Heart right ventricle (tissue), 16 donors: ENCODE measurements around the gene UBE2J2. TPM values are rescaled to one million over a fixed set of nuclear protein-coding genes. Genes with fewer than 3 reads are reported as not detected.

Source experiments
- ATAC-seq, 8 donors: fragments of 200-7000 bp; cut with Tn5 transposase; one replicate each; pipeline ENCODE4 v1.9.1; 2020; ENCODE audit warnings: mild to moderate bottlenecking in 8 of 8, moderate library complexity in 8 of 8, moderate number of reproducible peaks in 1 of 8
- DNase-seq, 2 donors: peaks; one replicate each; pipeline ENCODE4 v3.0.0-alpha.2; 2020
- H3K27ac ChIP-seq, 10 donors: fragments of 200-600 bp; sonication (generic) in 2 of 10; one replicate each; pipeline versions ENCODE4 v1.5.0 to v1.8.0; 2020 to 2022; ENCODE audit warnings: mild to moderate bottlenecking in 3 of 10
- H3K27me3 ChIP-seq, 7 donors: fragments of 200-600 bp; one replicate each; pipeline ENCODE4 v1.8.0; 2021 to 2022; ENCODE audit warnings: mild to moderate bottlenecking in 2 of 7
- H3K36me3 ChIP-seq, 9 donors: fragments of 200-600 bp; sonication (generic) in 1 of 9; one replicate each; pipeline versions ENCODE4 v1.5.0 to v1.8.0; 2020 to 2022; ENCODE audit warnings: mild to moderate bottlenecking in 2 of 9
- H3K4me1 ChIP-seq, 9 donors: fragments of 200-600 bp; sonication (generic) in 1 of 9; one replicate each; pipeline versions ENCODE4 v1.5.0 to v1.8.0; 2020 to 2022; ENCODE audit warnings: mild to moderate bottlenecking in 4 of 9
- H3K4me3 ChIP-seq, 10 donors: fragments of 200-600 bp; sonication (generic) in 2 of 10; one replicate each; pipeline versions ENCODE4 v1.5.0 to v1.8.0; 2020 to 2022; ENCODE audit warnings: mild to moderate bottlenecking in 7 of 10, moderate library complexity in 2 of 10
- H3K9me3 ChIP-seq, 11 donors: fragments of 200-600 bp in 10 of 11; sonication (generic) in 2 of 11; one replicate each; pipeline versions ENCODE4 v1.5.0 to v1.8.0; 2013 to 2022; ENCODE audit warnings: mild to moderate bottlenecking in 2 of 11, control low read depth in 1 of 11, moderate library complexity in 1 of 11
- WGBS, 2 donors: extraction: QIAGEN DNeasy Blood & Tissue Kit; methylation state at CpG; one replicate each; pipeline ENCODE4 v1.1.7; 2013; ENCODE audit warnings: inconsistent platforms in 1 of 2; 5-methylcytosine and 5-hydroxymethylcytosine counted together
- intact Hi-C, 10 donors: fragments of 100-400 bp; cut with DNase I; formaldehyde crosslinking; loops; one replicate each; pipeline versions ENCODE4 v1.11.1 to v1.14.2; 2022
- polyA plus RNA-seq, 2 donors: library from polyadenylated mRNA; stranded (reverse); fragments of 200-250 nt; gene quantifications; one replicate each; pipeline ENCODE4 v1.2.3, GENCODE V29; 2013
- total RNA-seq, 10 donors: library from RNA; stranded (reverse); fragmentation: NEBNext Ultra II Directional in 3 of 10; extraction: Animal tissue kit (Norgen Biotek cat#: 25700) in 3 of 10; gene quantifications; one replicate each; pipeline versions ENCODE4 v1.2.1 to v1.2.4, GENCODE V29; 2021 to 2023
- TF ChIP-seq, protein P1 (sequence below), 9 donors: fragments of 200-600 bp; sonication (generic) in 2 of 9; IDR thresholded peaks; one replicate each; pipeline versions ENCODE4 v1.5.0 to v1.8.0; 2021 to 2022; ENCODE audit warnings: antibody characterized with exemption in 9 of 9, mild to moderate bottlenecking in 5 of 9, moderate library complexity in 1 of 9
- donor health status: Arrhythmogenic right ventricular cardiomyopathy.
- donor health status: ischemic (EF 13 %, LVEDD 7.1; RV severe dilation, severe dysfunction).
- donor health status: healthy with polysubstance abuse.
- donor health status: DM: no; HTN: yes; CAD: no.
- donor health status: DM: no; HTN: no; CAD: no.
- donor health status: ischemic (EF 25% LVEDD 6.9; RV normal size, moderate dysfunction).
- donor health status: ischemic (EF 25% LVEDD 5.7; RV mildly dilated, moderate dysfunction).
- donor health status: healthy.
- donor health status: DM: yes; HTN: yes; CAD: no.
- donor health status: Ischemic cardiomyopathy.
- donor health status: ischemic (EF 35%, LVEDD 5.7; RV mildly dilated, moderate dysfunction).
- donor health status: nonischemic (EF 11% LVEDD 7.7; RV severe dilation, severe dysfunction).
- donor health status: DM: yes; HTN: yes; CAD: no.
- donor health status: PGD.
- donor health status: ischemic (EF 29% LVEDD 5.4; RV normal size, mild dysfunction).
- donor health status: nonischemic (EF 23%, LVEDD 6.1; RV moderate dilation, normal function).

The UBE2J2 gene
- total and polyA plus RNA-seq, 12 donors: 23.5 to 44.1 (median 30.5) TPM

DNA sequence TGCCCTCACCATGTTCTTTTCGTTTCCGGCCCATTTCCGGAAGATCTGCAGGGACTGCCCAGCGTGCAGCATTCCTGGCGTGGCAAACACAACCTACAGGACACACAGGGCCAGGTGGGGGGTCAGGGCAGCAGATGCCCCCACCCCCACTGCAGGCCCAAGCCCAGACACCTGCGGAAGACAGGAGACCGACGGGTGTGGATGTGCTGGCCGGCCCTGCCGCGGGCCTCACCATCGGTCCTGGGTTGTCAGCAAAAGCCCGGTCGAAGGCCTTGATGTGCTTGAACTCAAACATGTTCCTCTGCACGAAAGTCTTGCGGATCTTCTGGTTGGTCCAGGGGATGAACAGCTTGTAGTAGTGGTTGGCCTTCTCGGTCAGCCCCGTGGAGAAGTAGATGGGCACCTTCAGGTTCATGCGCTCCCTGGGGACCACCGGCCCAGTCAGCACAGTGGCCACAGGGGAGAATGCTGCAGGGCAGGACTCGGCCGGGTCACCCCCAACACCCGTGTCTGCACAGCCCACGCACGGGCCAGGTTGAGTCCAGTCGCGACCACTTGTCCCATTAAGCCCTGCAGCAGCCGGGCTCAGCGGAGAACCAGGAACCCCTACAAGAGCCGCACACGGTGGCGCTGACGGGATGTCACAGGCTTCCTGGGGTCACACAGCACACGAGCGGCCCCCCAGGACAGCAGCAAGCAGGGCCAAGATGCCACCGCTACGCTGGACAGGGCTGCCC is 40.0 kb upstream of the UBE2J2 start:
- intact Hi-C loops: no loop called here
- H3K9me3 ChIP-seq: no peaks in the 10 kb centered on the region
- H3K4me1 ChIP-seq: peaks cover 4 to 31% (median 23%) of the 10 kb centered on the region in 9 donors
- no peak overlapping the region for H3K4me3 ChIP-seq
- H3K36me3 ChIP-seq: peaks cover 4 to 85% (median 37%) of the 10 kb centered on the region in 9 donors
- no peak overlapping the region for H3K27ac ChIP-seq
- H3K27me3 ChIP-seq: no peaks in the 10 kb centered on the region
- TF ChIP-seq, protein P1, sequence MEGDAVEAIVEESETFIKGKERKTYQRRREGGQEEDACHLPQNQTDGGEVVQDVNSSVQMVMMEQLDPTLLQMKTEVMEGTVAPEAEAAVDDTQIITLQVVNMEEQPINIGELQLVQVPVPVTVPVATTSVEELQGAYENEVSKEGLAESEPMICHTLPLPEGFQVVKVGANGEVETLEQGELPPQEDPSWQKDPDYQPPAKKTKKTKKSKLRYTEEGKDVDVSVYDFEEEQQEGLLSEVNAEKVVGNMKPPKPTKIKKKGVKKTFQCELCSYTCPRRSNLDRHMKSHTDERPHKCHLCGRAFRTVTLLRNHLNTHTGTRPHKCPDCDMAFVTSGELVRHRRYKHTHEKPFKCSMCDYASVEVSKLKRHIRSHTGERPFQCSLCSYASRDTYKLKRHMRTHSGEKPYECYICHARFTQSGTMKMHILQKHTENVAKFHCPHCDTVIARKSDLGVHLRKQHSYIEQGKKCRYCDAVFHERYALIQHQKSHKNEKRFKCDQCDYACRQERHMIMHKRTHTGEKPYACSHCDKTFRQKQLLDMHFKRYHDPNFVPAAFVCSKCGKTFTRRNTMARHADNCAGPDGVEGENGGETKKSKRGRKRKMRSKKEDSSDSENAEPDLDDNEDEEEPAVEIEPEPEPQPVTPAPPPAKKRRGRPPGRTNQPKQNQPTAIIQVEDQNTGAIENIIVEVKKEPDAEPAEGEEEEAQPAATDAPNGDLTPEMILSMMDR (IDR thresholded peaks at IDR 0.05): no peak
- WGBS, 2 donors: 89 to 92% methylated on average over 37 of the region's 37 CpGs
- ATAC-seq: no peak
- no peak for DNase-seq

DNA sequence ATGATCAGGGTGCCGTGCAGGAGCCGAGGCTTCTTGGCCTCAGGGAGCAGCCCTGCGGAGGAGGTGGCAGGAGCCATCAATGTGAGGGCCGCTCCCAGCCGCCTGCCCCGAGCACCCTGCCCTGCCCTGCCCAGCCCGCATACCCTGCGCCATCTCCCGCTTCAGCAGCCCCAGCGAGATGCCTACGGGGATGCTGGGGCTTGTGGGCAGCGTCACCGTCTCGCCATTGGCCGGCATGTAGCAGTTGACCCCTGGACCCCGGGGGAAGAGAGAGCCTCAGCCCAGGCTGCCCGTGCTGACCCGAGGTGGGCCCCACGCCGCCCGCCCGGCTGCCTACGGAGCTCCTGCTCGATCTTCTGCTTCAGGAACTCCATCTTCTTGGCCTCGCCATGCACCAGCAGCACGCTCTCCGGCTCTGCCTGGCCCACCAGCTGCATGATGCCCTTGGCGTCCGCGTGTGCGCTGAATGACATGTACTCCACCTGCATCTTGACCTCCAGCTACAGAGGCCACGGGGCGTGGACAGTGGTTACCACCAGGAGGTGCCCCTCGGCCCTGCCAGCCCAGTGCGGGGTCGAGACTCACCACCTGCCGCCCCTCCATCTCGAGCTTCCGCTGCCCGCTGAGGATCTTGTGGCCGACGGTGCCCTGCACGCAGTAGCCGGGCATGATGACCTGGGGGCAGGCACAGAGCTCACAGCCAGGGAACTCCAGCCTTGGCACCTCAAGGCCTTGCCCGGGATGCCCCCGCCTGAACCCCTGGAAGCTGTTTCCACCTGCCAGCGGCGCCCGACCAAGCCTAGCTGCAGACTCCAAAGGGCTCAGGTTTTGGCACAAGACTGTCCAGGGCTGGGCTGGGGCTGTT is 39.0 kb upstream of the UBE2J2 start:
- Histone ChIP-seq H3K27me3 (no peaks in the 10 kb centered on the region), H3K36me3 (peaks cover 4 to 76% (median 37%) of the 10 kb centered on the region in 9 donors), H3K4me1 (peaks cover 4 to 22% (median 16%) of the 10 kb centered on the region in 9 donors), H3K27ac (no peak overlapping the region), H3K4me3 (no peak overlapping the region), H3K9me3 (no peaks in the 10 kb centered on the region)
- TF ChIP-seq, protein P1 (IDR thresholded peaks at IDR 0.05): no peak
- intact Hi-C loops: no loop called here
- no peak for DNase-seq
- 93 to 95% methylated on average over 49 of the region's 49 CpGs for WGBS, 2 donors
- no peak for ATAC-seq

DNA sequence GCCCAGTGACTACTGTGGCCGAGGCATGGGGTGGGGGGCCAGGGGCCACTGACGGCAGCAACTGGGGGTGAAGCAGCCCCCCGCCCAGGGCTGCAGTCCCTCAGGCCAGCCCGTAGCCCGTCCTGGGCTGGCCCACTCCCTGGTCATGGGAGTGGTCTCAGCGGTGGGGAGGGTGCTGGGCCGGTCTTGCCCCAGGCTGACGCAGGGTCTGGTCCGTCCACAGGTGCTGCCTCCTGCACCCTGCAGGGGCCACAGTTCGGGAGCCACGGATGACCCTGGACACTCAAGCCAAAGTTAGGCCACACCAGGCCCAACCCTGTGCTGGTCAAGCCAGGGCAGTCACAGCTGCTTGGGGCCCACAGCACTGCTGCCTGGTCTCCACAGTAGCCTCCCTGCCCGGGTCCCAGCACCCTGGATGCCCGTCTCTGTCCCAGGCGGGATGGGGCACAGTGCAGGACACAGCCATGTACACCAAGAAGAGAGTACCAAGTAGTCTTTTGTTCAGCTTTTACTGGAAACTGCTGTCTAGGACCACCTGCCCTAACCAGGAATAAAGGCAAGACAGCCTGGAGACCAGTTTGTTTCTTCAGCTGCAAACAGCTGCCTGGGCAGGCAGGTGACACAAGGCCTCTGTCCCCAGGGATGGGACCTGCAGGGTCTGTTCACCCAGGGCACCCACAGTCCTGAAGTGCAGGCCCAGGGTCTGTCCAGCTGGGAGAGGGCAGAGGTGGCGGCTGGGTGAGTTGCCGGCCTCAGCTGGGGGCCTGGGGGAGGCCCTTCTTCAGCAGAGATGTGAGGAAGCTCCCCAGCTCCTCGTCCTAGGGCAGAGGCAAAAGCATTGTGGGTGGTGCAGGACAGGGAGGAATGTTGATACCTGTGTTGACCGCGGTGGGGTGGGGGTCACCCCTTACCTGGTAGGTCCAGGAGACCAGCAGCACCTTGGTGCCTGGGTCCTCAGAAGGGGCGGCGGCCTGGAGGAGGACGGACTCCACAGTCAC is 37.8 kb upstream of the UBE2J2 start:
- intact Hi-C loops: no loop called here
- Histone ChIP-seq H3K9me3 (no peaks in the 10 kb centered on the region), H3K4me1 (peaks cover 9 to 26% (median 24%) of the 10 kb centered on the region in 9 donors), H3K36me3 (peaks cover 4 to 63% (median 37%) of the 10 kb centered on the region in 9 donors), H3K4me3 (no peak overlapping the region), H3K27ac (no peak overlapping the region), H3K27me3 (no peaks in the 10 kb centered on the region)
- TF ChIP-seq, protein P1 (IDR thresholded peaks at IDR 0.05): no peak
- ATAC-seq (no peak), DNase-seq (no peak)
- WGBS, 2 donors: 91 to 93% methylated on average over 22 of the region's 22 CpGs
